ENCODE results near the gene ZNF266. TPM values are rescaled to one million over a fixed set of nuclear protein-coding genes. Genes with fewer than 3 reads are reported as not detected.

Gene ZNF266
- total RNA-seq, 4 donors from 2014 or later: 12.6 to 49.1 (median 35.4) TPM

DNA sequence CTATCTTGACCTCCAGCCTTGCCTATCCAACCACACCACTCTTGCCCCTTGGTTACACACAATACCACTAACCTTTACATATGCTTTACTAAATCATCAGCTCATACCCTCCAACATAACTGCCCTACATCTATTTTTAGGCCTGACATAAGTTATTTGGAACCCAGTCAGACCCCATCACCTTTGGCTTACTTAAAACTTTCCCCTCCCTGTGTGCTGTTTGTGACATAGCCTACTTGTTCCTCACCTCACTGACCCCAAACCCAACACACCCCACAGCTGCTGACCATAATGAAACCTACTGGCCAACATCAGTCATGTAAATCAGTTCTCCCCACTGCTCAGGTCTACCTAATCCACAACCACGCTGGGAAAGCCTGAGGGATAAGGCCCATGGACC, 4.9 kb downstream of the ZNF266 start:
- Histone ChIP-seq H3K9me3 (peaks cover 0 to under 1% of the 10 kb centered on the region in 2 donors), H3K36me3 (no peaks in the 10 kb centered on the region), H3K27me3 (no peaks in the 10 kb centered on the region), H3K4me1 (no peaks in the 10 kb centered on the region), H3K4me3 (no peak overlapping the region), H3K27ac (no peak overlapping the region)
- intact Hi-C loops (cut with DNase I; ENCODE audit: low total_unique reads): no loop called here
- no peak for DNase-seq
- TF ChIP-seq, protein P1, sequence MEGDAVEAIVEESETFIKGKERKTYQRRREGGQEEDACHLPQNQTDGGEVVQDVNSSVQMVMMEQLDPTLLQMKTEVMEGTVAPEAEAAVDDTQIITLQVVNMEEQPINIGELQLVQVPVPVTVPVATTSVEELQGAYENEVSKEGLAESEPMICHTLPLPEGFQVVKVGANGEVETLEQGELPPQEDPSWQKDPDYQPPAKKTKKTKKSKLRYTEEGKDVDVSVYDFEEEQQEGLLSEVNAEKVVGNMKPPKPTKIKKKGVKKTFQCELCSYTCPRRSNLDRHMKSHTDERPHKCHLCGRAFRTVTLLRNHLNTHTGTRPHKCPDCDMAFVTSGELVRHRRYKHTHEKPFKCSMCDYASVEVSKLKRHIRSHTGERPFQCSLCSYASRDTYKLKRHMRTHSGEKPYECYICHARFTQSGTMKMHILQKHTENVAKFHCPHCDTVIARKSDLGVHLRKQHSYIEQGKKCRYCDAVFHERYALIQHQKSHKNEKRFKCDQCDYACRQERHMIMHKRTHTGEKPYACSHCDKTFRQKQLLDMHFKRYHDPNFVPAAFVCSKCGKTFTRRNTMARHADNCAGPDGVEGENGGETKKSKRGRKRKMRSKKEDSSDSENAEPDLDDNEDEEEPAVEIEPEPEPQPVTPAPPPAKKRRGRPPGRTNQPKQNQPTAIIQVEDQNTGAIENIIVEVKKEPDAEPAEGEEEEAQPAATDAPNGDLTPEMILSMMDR (IDR thresholded peaks at IDR 0.05): no peak
- TF ChIP-seq POLR2A (IDR thresholded peaks at IDR 0.05): no peak

DNA sequence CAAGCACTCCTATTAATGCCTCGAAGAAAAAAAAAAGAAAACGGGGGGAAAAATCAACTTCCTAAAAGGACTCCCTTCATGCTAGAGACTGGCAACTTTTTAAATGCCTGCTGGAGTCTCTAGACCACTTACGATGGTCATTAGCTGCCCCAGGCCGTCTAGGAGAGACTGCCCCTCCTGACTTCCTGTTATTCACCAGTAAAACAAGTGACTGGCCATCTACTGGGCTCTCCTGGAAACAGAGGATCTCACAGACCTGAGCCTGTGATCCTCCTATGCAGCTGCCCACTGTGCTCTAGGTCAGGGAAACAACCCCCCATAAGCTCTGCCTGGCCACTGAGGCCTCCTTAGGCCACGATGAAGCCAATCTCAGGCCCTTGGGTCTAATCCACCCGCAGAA, 7.4 kb downstream of the ZNF266 start:
- intact Hi-C loops (cut with DNase I; ENCODE audit: low total_unique reads): no loop called here
- DNase-seq: no peak
- Histone ChIP-seq H3K4me1 (no peaks in the 10 kb centered on the region), H3K4me3 (no peak overlapping the region), H3K9me3 (peaks cover 0 to 12% of the 10 kb centered on the region in 2 donors), H3K27ac (no peak overlapping the region), H3K27me3 (no peaks in the 10 kb centered on the region), H3K36me3 (no peaks in the 10 kb centered on the region)
- TF ChIP-seq, protein P1 (IDR thresholded peaks at IDR 0.05): no peak
- TF ChIP-seq POLR2A (IDR thresholded peaks at IDR 0.05): no peak

DNA sequence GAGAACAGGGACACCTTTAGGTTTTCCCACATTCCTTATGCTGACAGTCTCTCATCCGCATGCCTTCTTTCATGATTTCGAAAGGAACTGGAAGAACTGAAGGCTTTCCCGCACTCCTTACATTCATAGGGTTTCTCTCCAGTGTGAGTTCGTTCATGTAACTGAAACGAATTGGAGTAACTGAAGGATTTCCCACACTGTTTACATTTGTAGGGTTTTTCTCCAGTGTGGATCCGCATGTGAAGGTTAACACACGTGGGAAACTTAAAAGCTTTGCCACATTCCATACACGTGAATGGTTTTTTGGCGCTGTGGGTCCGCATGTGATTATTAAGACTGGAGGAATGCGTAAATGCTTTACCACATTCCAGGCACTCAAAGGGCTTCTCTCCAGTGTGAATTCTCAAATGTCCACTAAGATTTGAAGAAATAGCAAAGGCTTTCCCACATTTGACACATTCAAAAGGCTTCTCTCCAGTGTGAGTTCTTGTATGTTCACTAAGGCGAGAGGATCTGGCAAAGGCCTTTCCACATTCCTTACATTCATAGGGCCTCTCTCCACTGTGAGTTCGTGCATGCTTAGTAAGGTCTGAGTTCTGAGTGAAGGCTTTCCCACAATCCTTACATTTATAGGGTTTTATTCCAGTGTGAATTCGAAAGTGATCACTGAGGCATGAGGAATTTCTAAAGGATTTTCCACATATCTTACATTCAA, 22.0 kb downstream of the ZNF266 start:
- TF ChIP-seq POLR2A (IDR thresholded peaks at IDR 0.05): no peak
- TF ChIP-seq, protein P1 (IDR thresholded peaks at IDR 0.05): no peak
- Histone ChIP-seq H3K9me3 (peaks cover 12 to 75% of the 10 kb centered on the region in 2 donors), H3K4me1 (no peaks in the 10 kb centered on the region), H3K27me3 (no peaks in the 10 kb centered on the region), H3K36me3 (peaks cover 0 to 3% of the 10 kb centered on the region in 2 donors), H3K27ac (no peak overlapping the region), H3K4me3 (no peak overlapping the region)
- no peak for DNase-seq
- intact Hi-C loops (cut with DNase I; ENCODE audit: low total_unique reads): loop anchor here (10.0 kb wide), 1 partner anchor 161 kb away; no protein-coding TSS in a partner anchor

DNA sequence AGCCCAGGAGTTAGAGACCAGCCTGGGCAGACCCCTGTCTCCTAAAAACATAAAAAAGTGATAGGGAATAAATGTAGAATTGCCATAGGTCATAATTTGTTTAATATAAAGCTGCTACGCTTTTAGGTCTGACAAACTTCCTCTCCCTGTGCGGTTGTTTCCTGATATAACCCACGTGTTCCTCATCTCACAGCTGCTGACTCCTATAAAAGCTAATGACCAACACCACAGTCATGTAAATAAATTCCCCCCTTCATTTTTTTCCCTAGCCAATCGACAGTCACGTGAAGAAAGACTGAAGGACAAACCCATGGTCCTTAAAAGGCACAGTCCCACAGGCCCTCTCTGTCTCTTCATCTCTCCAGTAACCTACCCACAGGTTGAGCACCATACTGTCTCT, 27.5 kb downstream of the ZNF266 start:
- H3K27ac ChIP-seq: no peak overlapping the region
- DNase-seq: no peak
- H3K4me1 ChIP-seq: no peaks in the 10 kb centered on the region
- H3K4me3 ChIP-seq: no peak overlapping the region
- no peaks in the 10 kb centered on the region for H3K27me3 ChIP-seq
- TF ChIP-seq, protein P1 (IDR thresholded peaks at IDR 0.05): no peak
- TF ChIP-seq POLR2A (IDR thresholded peaks at IDR 0.05): no peak
- H3K9me3 ChIP-seq: peaks cover 0 to 35% of the 10 kb centered on the region in 2 donors
- intact Hi-C loops (cut with DNase I; ENCODE audit: low total_unique reads): no loop called here
- no peaks in the 10 kb centered on the region for H3K36me3 ChIP-seq

DNA sequence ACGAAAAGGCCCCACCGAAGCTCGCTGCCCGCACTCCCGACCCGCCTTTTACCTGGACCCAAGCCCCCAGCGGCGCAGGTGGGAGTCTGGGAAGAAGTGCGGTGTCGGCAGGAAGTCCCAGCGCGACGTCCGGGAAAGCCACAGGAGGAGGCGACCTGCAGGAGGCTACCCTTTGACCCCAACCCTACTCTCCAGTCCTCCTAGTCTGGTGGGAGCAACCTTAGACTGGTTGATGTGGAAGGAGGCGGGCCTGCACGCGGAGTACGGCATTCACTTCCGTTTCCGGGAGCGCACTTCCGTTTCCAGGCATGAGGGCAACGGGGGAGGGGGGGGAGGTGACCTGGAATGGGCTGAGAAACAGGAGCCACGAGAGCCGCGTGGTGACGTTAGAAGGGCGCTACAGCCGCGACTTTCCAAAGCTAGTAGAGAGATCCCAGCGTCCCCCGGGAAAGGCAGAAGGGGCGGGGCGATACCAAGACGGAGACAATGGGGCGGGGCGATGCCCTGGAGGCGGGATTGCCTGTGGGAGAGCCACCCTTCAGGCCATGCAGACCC, 28.5 kb downstream of the ZNF266 start:
- Histone ChIP-seq H3K9me3 (peaks cover 0 to 25% of the 10 kb centered on the region in 2 donors), H3K27ac (peak overlapping the region; percentile 5 to 25)
- DNase-seq: peak; percentile 57 to 59

More for the DNA sequence above, 28.5 kb downstream of the ZNF266 start:
- Histone ChIP-seq H3K4me1 (no peaks in the 10 kb centered on the region), H3K4me3 (peak overlapping the region; percentile 37 to 53), H3K36me3 (no peaks in the 10 kb centered on the region), H3K27me3 (no peaks in the 10 kb centered on the region)
- intact Hi-C loops (cut with DNase I; ENCODE audit: low total_unique reads): no loop called here
- TF ChIP-seq, protein P1 (IDR thresholded peaks at IDR 0.05): no peak
- TF ChIP-seq POLR2A (IDR thresholded peaks at IDR 0.05): no peak
